Measurements from ENCODE around the gene MBD3L2B. TPM values are rescaled to one million over a fixed set of nuclear protein-coding genes. Genes with fewer than 3 reads are reported as not detected.

The MBD3L2B gene
- total RNA-seq, 1 experiment from 2014 or later: not detected

- TF ChIP-seq POLR2AphosphoS5 (IDR thresholded peaks at IDR 0.05; ENCODE audit: low read depth, low read length): peak; percentile 88
- TF ChIP-seq CTCF (IDR thresholded peaks at IDR 0.05): no peak
- peak; percentile 52 for TF ChIP-seq TCF7L2 (IDR thresholded peaks at IDR 0.05; ENCODE audit: low read depth, low read length)
- 0 out of 2 replicates have a peak, but pooled peaks have one; percentile 86 for TF ChIP-seq SIN3A (IDR thresholded peaks at IDR 0.05; ENCODE audit: borderline replicate concordance, insufficient read depth, low read depth, low read length)
- no peak for TF ChIP-seq REST (IDR thresholded peaks at IDR 0.05; ENCODE audit: insufficient read depth in 1 of 2, low read depth in 2 of 2, low read length in 1 of 2)
- in situ Hi-C loops (cut with HindIII; ENCODE audit: low pct_unique_long_range_greater_than_20kb, low sequenced_read_pairs): no loop called here
- CTCF ChIA-PET: interaction anchor here (0.6 to 0.8 kb wide), 3 partner anchors 57 to 332 kb away, joined by 4 to 11 read pairs (median 8); partner anchors contain the start of gene GPR108
- intact Hi-C loops (cut with micrococcal nuclease; ENCODE audit: unreplicated experiment): no loop called here
- Histone ChIP-seq H3K4me1 (ENCODE audit: control insufficient read depth, insufficient read depth, low read length) (no peaks in the 10 kb centered on the region), H3K4me3 (ENCODE audit: low read depth in 2 of 2, low read length in 2 of 2) (peak within 1 kb of the TSS; percentile 95 to 97), H3K9me3 (ENCODE audit: control insufficient read depth, insufficient read depth, low read depth, low read length) (peaks cover 4% of the 10 kb centered on the region; the same call in 1 of the 2 replicates), H3K27ac (ENCODE audit: low read length) (peak within 1 kb of the TSS; percentile 88), H3K36me3 (ENCODE audit: control insufficient read depth, insufficient read depth, low read length) (peaks cover 5% of the 10 kb centered on the region), H3K27me3 (ENCODE audit: control insufficient read depth, insufficient read depth, low read length) (no peaks in the 10 kb centered on the region)
- no TSS peak for BruUV-seq (replicated peaks)
- POLR2A ChIA-PET: interaction anchor here (0.5 to 1.0 kb wide), 5 partner anchors 30 to 678 kb away, joined by 3 to 23 read pairs (median 8); no protein-coding TSS in a partner anchor
- DNase-seq (ENCODE audit: low read depth, low spot score) (peak; percentile 76), ATAC-seq (peak; percentile 99)
Measured at GRCh38 chr19:7069042-7069903, 48.0 kb upstream of the MBD3L2B start, which contains the start of gene ZNF557. TSS of gene ZNF557 (plus strand) at chr19:7069703. CDS start at chr19:7075075, 5,372 bp downstream.

- TF ChIP-seq TCF7L2 (IDR thresholded peaks at IDR 0.05; ENCODE audit: low read depth, low read length): no peak
- no peak for TF ChIP-seq CTCF (IDR thresholded peaks at IDR 0.05)
- peaks cover 4% of the 10 kb centered on the region; the same call in 1 of the 2 replicates for H3K9me3 ChIP-seq (ENCODE audit: control insufficient read depth, insufficient read depth, low read depth, low read length)
- H3K4me3 ChIP-seq (ENCODE audit: low read depth in 2 of 2, low read length in 2 of 2): peak overlapping the region; percentile 52 to 97; a peak in 3 of 4 replicates
- ATAC-seq (no peak), DNase-seq (ENCODE audit: low read depth, low spot score) (no peak)
- H3K27ac ChIP-seq (ENCODE audit: low read length): no peak overlapping the region
- POLR2A ChIA-PET: interaction anchor here (0.5 to 1.0 kb wide), 2 partner anchors 31 to 678 kb away, joined by 3 to 12 read pairs; no protein-coding TSS in a partner anchor
- no TSS peak for BruUV-seq (replicated peaks)
- intact Hi-C loops (cut with micrococcal nuclease; ENCODE audit: unreplicated experiment) (no loop called here), in situ Hi-C loops (cut with HindIII; ENCODE audit: low pct_unique_long_range_greater_than_20kb, low sequenced_read_pairs) (no loop called here)
- H3K36me3 ChIP-seq (ENCODE audit: control insufficient read depth, insufficient read depth, low read length): peaks cover 5% of the 10 kb centered on the region
- CTCF ChIA-PET: no interaction called here
- H3K4me1 ChIP-seq (ENCODE audit: control insufficient read depth, insufficient read depth, low read length): no peaks in the 10 kb centered on the region
- no peaks in the 10 kb centered on the region for H3K27me3 ChIP-seq (ENCODE audit: control insufficient read depth, insufficient read depth, low read length)
Measured at GRCh38 chr19:7068599-7068998, 47.4 kb upstream of the MBD3L2B start.

All from Panc1 (cell line).